ENCODE results near the gene CENPC. TPM values are rescaled to one million over a fixed set of nuclear protein-coding genes. Genes with fewer than 3 reads are reported as not detected.
A peak's percentile ranks its signal among the peaks of the same experiment; 100 is the strongest.

The CENPC gene
- polyA plus RNA-seq, 1 of the 3 experiments (the other 2 are of a cell fraction), result 2.2 TPM

GRCh38 chr4:67545199-67546003 lies at the start of gene CENPC (continued):
- TF ChIP-seq REST (IDR thresholded peaks at IDR 0.05; ENCODE audit: low read depth, low read length), result no peak
- TF ChIP-seq EP300 (IDR thresholded peaks at IDR 0.05; ENCODE audit: borderline replicate concordance in 1 of 2, low read depth in 1 of 2, low read length in 1 of 2), result no peak
- TF ChIP-seq SIN3A (IDR thresholded peaks at IDR 0.05; ENCODE audit: borderline replicate concordance, low read depth, low read length), result peak; percentile 95; the same call in 1 of the 2 replicates
- TF ChIP-seq USF2 (IDR thresholded peaks at IDR 0.05; ENCODE audit: borderline replicate concordance, low read depth, low read length), result no peak
- no peak for TF ChIP-seq RFX5 (IDR thresholded peaks at IDR 0.05; ENCODE audit: low read length)
- TF ChIP-seq FOXJ3 (CRISPR knock-in tag; IDR thresholded peaks at IDR 0.05), result no peak; the same call in 1 of the 2 replicates
- TF ChIP-seq PBX3 (IDR thresholded peaks at IDR 0.05), result no peak
- TF ChIP-seq MEF2A (IDR thresholded peaks at IDR 0.05; ENCODE audit: borderline replicate concordance, low read depth), result no peak
- TF ChIP-seq POLR2AphosphoS5 (IDR thresholded peaks at IDR 0.05; ENCODE audit: low read depth, low read length), result peak; percentile 93
- TF ChIP-seq MXI1 (IDR thresholded peaks at IDR 0.05; ENCODE audit: low read depth, low read length), result peak; percentile 85
- no peak for TF ChIP-seq GATA2 (CRISPR knock-in tag; IDR thresholded peaks at IDR 0.05)

GRCh38 chr4:67593741-67594175 lies 48.5 kb upstream of the CENPC start:
- Histone ChIP-seq H2AFZ (ENCODE audit: low read depth) (no peak overlapping the region), H3K36me3 (replicated peaks in 1 of 2; ENCODE audit: control insufficient read depth in 1 of 2, insufficient read depth in 2 of 2, low read length in 1 of 2) (no peaks in the 10 kb centered on the region), H3K9ac (no peak overlapping the region), H3K27ac (ENCODE audit: low read depth in 2 of 2, low read length in 1 of 2) (no peak overlapping the region), H3K4me3 (ENCODE audit: low read depth in 2 of 2, low read length in 1 of 2) (no peak overlapping the region), H3K79me2 (ENCODE audit: insufficient read depth) (no peaks in the 10 kb centered on the region), H3F3A (replicated peaks; ENCODE audit: insufficient read depth) (no peaks in the 10 kb centered on the region), H3K4me1 (ENCODE audit: control insufficient read depth in 1 of 2, insufficient read depth in 2 of 2, low read depth in 1 of 2, low read length in 1 of 2) (no peaks in the 10 kb centered on the region), H3K4me2 (no peak overlapping the region), H3K9me2 (no peaks in the 10 kb centered on the region), H4K20me1 (ENCODE audit: insufficient read depth) (no peaks in the 10 kb centered on the region), H3K27me3 (ENCODE audit: insufficient read depth) (no peaks in the 10 kb centered on the region; the same call in 1 of the 2 replicates), H3K9me3 (no peaks in the 10 kb centered on the region)
- CTCF ChIA-PET, result no interaction called here
- POLR2A ChIA-PET, result no interaction called here
- WGBS (ENCODE audit: low lambda C conversion rate), result 15% methylated on average over 2 of the region's 2 CpGs
- DNase-seq, result no peak
- TF ChIP-seq CHD2 (IDR thresholded peaks at IDR 0.05; ENCODE audit: low read length, partially characterized antibody), result no peak
- TF ChIP-seq ELF1 (IDR thresholded peaks at IDR 0.05), result no peak
- no peak for TF ChIP-seq USF2 (IDR thresholded peaks at IDR 0.05; ENCODE audit: borderline replicate concordance, low read depth, low read length)
- TF ChIP-seq GATA2 (CRISPR knock-in tag; IDR thresholded peaks at IDR 0.05), result no peak
- no peak for TF ChIP-seq RCOR1 (IDR thresholded peaks at IDR 0.05; ENCODE audit: low read length)
- TF ChIP-seq TEAD4 (IDR thresholded peaks at IDR 0.05; ENCODE audit: borderline replicate concordance, insufficient read depth), result no peak
- no peak for TF ChIP-seq IRF3 (IDR thresholded peaks at IDR 0.05; ENCODE audit: low read depth, low read length)
- TF ChIP-seq EZH2phosphoT487 (IDR thresholded peaks at IDR 0.05; ENCODE audit: borderline replicate concordance, low read depth), result no peak
- no peak for TF ChIP-seq SMC3 (IDR thresholded peaks at IDR 0.05; ENCODE audit: low read depth, low read length)
- TF ChIP-seq GABPA (IDR thresholded peaks at IDR 0.05; ENCODE audit: low read depth), result no peak

Measured in SK-N-SH (cell line).